Measurements from ENCODE around the gene FAM83G.
"Not testable (repeated sequence)": the region's sequence is repeated elsewhere in the genome, so short reads cannot be mapped to it uniquely, and the experiment has no call there.

FAM83G gene

DNA sequence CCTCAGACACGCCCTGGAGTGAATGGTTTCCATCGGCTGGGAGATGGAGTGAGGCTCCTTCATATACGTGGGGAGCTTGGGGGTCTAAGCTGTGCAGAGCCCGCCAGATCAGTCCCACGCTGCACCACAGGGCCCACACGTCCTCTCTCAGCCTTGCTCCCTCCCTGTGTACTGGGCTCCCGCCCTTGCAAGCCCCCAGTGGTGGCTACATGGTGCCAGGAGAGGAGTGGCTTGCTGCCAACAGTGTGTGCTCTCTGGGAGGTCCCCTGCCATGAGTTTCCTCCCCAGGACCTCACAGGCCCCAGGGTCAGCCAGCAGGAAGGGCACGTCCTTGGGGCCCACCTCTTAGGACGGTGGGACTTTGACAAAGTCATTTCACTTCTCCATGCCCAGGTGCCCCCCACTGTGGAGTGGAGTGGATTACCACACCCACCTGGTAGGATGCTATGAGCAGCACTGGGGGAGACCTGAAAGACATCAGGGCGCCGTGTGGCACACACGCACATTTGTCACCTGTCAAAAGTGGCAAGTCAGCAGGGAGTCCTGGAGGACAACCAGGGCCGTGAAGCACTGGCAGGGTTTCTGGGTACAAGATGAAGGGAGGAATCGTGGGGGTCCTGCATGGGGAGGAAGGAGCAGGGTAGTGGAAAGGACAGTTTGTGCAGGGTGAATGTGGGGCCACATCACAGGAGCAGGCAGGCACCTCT is 38.9 kb downstream of the FAM83G start:
- DNase-seq = no peak

DNA sequence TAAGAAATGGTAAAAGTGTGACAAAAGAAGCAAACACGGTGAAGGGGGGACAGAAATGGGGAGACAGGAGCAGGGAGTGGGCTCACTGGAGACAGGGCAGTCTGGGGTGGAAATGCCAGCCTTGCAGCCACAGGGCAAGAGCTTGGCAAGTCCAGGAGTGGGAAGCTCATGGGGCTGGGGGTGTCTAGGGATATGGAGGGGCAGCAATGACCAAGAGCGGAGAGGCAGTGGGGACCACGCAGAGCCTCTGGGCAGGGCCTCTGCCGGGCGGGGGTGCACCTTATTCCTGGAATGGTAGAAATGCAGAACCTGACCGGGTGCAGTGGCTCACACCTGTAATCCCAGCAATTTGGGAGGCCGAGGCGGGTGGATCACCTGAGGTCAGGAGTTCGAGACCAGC is 40.0 kb downstream of the FAM83G start:
- no peak for DNase-seq

DNA sequence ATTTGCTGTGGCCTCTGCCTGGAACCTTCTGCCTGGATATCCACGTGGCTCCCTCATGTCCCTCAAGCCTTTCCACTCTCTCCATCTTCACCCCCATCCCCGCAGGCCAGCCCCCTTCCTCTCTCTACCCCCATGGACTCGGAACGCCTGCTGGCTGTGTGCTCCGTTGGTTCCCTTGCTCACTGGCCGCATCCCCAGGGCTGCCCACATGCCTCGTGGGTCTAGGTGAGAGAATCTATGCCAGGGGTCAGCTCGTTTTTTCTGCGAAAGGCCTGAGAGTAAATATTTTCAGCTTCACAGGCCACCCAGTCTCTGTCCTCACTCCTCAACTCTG is 40.6 kb downstream of the FAM83G start:
- no peak for DNase-seq

DNA sequence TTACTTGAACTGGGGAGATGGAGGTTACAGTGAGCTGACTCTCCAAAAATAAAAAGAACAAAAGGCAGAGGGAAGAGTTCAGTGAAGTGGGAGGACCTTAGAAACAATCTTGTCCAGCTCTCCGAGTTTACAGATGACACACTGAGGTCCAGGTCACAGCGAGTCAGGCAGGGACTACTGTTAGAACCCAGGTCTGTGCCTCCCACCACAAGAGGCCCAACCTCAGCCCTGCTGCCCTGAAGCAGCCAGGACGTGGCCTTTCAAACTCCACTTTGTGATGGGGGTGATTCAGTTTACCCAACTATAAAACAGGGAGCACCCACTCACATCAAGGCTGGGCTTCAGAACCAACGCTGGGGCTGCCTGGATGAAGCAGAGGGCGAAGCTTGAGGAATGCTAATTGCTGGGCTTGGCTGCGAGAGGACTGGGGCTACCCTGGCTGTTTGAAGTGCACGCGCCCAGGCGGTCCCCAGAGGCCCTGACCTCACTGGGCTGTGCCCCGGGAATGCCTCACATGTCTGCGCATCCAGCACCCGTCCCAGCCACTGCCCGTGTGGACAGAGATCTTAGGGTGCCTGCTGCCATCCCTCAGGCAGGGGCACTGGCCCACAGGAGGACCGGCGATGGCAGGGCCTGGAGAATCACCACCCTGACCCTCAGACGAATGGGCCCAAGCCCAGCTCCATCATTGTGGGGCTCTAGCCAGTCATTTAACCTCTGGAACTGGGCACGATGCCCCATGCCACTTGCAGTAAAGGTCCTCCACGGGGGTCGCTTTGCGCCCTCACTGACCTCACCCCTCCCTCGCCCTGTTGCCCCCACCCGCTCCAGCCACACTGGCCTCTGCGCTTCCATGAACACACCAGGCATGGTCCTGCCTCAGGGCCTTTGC is 41.2 kb downstream of the FAM83G start:
- DNase-seq = no peak

DNA sequence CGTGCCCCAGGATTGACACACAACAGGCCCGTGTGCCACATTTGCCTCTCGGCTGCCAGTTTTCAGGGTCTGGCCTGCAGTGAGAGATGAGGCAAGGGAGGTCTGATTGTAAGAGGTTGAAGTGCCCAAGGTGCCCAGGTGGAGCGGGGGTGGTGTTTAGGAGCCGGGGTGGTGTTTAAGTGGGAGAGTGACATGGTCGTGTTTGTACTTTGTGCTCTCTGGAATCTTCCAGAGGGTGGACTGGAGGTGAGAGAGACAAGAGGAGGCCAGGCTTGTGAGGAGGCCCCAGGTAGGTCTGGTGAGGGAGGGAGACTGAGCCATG is 42.1 kb downstream of the FAM83G start:
- no peak for DNase-seq

DNA sequence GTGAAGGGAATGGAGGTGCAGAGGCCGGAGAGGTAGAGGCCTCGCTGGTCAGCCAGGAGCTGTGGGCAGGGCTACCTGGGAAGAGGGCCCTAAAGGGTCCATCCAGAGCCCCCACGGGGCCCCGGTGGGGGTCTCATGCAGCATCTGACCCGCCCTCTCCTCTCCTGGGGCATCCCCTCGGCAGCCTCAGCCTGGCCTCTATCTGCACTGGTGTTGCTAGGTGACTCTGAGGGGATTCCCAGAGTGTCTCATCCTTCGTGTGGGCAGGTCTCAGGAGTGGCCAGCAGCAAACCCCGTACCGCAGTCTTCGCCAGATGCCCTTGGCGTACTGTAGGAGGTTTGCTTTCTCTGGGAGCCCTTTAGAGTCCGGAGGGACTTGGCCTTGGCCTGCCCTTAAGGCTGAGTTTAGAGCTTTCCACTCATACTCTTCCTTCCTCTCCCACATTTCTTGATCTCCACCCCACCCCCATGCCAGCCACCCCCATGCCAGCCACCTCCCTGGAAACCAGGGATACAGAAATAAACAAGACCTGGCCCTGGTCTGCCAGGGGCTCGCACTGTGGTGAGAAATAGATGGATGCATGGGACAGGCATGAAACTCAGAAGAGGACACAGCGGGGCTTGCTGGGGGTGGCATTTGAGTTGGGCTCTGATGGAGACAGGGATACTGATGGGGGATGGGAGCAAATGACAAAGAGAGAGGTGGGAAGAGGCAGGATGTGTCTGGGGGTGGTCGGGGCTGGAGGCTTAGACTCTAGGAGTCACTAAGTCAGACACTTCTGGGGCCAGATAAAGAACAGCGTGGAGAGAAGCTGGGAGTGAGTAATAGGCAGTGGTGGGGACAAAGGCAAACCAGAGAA is 42.7 kb downstream of the FAM83G start:
- DNase-seq = peak in 1 of 4 experiments; percentile 20

DNA sequence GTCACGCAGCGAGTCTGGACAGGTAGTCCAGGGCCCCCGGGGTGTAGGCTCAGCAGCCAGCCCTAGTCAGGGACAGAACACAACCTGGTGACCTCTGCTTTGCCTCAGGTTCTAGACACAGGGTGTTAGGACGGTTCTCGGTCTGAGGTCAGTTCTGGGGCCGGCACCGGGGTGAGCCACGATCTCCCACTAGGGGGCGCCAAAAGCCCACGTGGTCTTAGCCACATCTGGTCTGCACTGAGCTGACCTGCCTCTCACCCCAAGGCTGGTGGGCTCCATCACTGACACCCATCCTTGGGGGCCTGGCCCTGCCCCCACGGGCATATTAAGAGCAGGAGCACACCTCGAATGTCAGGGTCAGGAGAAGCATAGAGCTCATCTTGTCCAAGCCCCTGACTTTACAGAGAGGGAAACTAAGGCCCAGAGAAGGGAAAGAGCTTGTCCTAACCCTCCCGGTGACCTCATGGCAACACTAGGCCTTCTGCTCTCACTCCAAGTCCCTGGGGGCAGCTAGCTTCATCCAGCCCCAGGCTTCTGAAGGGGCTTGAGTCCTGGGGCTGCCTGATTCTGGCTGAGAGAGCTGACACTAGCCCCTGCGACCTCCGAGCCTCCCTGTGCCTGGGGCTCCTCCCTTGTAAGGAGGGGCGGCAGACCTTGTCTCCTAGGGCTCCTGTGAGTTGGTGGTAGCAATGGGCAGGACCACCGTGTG is 43.6 kb downstream of the FAM83G start:
- DNase-seq = peak; percentile 53 to 79 (median 62)

DNA sequence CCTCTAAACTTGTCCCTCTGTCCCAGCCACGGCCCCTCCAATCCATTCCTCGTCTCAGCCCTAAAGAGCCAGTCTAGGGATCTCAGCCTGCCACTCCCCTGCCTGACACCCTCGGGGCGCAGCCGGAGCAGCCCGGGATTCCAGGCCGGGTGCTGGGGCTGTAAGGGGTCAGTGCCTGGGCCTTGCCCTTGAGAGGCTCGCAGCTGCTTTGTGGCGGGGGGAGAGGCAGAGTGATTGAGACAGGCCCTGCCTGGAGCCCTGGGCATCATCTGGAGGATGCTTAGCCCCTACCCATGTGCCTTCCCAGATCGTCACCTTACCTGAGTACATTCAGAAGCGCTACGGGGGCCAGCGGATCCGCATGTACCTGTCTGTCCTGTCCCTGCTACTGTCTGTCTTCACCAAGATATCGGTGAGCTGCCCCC is 44.3 kb downstream of the FAM83G start:
- DNase-seq = no peak

DNA sequence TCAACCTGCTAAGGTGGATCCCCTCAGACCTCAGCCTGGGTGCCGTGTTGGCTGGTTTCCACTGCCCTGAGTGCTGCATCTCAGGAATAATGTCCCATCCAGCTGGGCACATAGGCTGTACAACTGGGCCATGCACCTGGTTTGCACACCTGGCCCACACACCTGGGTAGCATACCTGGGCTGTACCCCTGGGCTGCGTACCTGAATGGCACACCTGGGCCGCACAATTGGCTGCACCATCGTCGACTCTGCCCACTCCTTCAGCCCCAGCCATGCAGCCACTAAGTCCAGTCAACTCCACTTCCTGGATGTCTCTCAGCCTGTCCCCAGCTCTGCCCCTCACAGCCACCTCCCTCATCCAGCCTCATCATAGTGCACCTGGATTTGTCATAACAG is 44.7 kb downstream of the FAM83G start:
- no peak for DNase-seq

DNA sequence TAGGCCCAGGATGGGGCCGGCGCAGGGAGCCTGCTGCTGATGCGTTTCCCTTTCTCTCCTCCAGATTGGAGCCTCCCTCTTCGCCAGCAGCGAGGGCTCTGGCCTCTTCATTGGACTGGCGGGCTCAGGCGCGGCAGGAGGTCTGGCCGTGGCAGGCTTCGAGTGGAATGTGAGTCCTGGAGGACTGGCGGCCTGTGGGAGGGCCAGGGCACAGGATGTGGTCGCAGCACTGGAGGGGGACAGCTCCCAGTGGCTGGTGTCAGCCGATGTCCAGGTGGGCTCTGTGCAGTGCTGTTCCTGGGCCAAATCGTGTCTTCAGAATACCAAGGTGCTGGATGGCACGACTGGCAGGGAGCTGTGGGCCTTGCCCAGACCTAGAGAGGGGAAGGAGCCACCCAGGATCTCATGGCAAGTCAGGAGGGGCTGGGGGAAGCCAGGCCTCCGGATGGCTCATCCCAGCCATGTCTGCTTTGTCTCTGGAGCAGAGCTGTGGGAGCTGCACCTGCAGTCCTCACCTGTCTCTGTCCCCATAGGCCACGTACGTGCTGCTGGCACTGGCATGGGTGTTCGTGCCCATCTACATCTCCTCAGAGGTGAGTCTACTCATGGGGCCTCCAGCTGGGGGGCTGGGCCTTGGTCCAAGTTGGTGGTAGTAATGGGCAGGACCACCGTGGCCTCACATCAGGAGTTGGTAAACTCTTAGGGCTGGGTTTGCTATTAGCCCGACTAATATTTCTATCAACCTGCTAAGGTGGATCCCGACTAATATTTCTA is 45.3 kb downstream of the FAM83G start:
- no peak for DNase-seq

DNA sequence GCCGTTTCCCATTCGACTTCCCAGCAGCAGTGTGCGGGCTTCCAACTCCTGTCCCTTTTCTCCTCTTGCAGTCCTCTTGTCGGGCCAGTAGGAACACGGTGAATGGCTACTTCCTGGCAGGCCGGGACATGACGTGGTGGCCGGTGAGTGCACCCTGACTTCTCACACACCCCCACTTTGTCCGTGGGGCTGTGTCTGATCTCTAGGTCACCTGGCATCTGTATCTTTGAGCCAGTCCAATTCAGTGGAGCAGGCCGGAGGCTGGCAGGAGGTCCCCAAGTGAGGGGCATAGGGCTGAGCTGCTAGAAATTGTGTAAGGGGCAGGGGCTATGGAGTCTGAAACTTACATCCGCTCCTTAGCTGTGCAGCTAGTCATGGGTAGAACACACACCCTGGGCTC is 46.0 kb downstream of the FAM83G start:
- no peak for DNase-seq

DNA sequence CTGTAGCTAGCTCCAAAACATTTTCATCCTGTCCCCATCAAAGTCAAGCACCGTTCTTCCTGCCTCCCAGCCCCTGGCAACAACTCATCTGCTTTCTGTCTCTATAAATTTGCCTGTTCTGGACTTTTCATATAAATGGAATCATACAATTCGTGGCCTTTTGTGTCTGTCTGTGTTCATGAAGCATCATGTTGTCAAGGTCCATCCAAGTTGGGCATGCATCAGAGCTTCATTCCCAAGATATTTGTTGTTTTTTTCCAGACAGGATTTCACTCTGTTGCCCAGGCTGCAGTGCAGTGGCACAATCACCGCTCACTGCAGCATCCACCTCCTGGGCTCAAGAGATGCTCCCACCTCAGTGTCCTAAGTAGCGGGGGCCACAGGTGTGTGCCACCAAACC is 46.7 kb downstream of the FAM83G start:
- DNase-seq = no peak

DNA sequence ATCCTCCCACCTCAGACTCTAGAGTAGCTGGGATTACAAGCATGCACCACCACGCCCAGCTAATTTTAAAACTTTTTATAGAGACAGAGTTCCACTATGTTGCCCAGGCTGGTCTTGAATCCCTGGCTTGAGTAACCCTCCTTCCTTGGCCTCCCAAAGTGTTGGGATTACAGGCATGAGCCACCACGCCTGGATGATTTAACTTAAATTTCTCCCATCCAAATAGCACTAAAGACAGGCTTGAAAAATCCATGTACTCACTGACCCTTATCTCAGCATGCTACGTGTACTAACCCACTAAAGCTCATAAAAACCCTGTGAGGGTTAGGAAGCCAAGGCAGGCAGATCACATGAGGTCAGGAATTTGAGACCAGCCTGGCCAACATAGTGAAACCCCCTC is 48.0 kb downstream of the FAM83G start:
- DNase-seq = no peak

DNA sequence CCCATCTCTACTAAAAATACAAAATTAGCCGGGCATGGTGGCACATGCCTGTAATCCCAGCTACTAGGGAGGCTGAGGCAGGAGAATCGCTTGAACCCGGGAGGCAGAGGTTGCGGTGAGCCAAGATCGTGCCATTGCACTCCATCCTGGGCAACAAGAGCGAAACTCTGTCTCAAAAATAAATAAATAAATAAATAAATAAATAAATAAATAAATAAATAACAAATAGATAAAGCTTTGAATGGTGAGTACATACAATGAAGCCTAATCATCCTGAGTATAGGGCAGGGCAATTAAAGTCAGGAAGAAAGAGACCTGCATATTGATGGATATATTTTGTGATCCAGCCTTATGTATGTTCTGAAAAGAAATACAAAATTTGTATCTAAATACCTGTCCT is 48.5 kb downstream of the FAM83G start:
- DNase-seq = not testable (repeated sequence)

DNA sequence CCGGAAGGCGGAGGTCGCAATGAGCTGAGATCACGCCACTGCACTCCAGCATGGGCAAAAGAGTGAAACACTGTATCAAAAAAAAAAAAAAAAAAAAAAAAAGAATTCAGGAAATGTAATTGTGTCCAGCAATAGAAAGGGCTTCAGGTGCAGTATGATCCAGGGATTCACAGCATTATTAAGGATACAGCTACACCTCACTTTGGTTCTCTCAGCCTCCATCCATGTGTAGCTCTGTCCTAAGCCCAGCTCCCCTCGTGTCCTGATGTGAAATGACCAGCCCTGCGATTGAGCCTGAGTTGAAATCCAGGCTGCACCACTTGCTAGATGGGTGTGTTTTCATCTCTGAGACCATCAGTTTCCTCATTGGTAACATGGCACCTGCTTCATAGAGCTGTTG is 49.6 kb downstream of the FAM83G start:
- DNase-seq = no peak

DNA sequence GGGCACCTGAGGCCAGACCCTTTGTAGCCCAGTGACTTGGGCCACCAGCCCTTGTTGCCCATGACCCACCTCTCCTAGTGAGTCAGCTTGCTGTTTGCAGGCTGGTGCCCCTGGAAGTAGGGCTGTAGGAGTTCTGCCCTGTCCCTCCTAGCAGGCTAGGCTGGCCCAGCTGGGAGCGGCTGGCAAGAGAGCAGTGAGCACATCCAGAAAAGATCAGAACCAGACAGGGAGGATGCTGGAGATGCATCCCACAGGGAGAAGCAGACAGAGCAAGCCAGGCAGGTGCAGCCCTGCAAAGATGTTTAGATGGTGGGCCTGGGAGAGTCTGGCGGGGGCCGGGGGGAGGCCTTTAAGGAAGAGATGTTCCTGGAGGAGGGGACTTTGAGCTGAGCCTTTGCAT is 50.2 kb downstream of the FAM83G start:
- no peak for DNase-seq

DNA sequence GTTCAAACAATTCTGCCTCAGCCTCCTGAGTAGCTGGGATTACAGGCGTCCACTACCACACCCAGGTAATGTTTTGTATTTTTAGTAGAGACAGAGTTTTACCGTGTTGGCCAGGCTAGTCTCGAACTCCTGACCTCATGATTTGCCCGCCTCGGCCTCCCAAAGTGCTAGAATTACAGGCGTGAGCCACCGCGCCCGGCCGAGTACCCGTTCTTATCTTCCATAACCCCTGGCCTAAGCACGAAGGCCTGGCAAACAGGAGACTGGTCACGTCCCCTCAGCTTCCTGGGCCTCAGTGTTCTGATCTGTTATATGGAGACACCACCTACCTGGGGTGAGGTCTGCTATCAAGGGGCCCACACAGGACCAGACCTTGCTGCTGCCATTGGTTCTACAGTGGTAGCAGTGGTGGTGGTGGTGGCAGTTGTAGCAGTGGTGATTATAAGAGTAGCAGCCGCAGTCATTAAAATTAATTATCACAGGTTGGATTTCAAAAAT is 51.3 kb downstream of the FAM83G start:
- DNase-seq = no peak

DNA sequence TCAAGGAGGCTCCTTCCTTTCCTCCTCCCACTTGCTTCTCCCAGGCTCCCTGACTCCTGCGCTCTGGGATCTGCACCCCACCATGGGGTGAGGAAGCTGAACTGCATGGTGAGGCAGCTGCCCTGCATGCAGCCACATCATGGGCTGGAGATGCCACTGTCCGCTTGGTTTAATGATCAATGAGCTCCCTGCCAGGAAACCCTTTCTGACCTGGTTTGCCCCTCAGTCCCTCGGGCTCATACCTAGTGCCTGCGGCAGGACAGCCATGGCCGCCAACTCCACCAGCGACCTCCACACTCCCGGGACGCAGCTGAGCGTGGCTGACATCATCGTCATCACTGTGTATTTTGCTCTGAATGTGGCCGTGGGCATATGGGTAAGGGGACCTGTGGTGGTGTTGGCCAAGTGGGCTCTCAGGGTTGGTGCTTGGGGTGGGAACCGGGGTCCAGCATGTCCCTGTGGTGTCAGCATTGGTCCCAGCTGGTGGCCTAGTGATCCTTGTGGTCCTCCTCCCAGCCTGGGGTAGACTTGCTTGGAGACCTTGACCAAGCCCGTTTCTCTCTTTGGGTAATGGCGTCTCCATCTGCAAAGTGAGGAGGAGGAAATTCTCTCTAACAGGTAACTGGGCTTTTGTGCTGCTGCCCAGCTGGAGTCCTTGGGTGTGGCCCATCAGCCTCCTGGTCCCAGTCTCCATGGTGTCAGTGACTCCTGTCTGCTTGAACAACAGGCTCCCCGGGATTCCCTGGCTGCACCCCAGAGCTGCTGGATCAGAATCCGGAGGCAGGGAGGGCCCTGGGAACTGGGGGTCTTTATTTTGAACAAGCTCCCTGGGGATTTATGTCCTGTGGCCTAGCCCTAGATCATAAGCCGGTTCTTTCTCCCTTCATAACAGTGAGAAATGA is 52.4 kb downstream of the FAM83G start, which contains the start of gene SLC5A10:
TSS of gene SLC5A10 (plus strand) at position 225 of the 902 bp plus-strand sequence. CDS start at position 266, 41 bp downstream.
- no peak for DNase-seq

DNA sequence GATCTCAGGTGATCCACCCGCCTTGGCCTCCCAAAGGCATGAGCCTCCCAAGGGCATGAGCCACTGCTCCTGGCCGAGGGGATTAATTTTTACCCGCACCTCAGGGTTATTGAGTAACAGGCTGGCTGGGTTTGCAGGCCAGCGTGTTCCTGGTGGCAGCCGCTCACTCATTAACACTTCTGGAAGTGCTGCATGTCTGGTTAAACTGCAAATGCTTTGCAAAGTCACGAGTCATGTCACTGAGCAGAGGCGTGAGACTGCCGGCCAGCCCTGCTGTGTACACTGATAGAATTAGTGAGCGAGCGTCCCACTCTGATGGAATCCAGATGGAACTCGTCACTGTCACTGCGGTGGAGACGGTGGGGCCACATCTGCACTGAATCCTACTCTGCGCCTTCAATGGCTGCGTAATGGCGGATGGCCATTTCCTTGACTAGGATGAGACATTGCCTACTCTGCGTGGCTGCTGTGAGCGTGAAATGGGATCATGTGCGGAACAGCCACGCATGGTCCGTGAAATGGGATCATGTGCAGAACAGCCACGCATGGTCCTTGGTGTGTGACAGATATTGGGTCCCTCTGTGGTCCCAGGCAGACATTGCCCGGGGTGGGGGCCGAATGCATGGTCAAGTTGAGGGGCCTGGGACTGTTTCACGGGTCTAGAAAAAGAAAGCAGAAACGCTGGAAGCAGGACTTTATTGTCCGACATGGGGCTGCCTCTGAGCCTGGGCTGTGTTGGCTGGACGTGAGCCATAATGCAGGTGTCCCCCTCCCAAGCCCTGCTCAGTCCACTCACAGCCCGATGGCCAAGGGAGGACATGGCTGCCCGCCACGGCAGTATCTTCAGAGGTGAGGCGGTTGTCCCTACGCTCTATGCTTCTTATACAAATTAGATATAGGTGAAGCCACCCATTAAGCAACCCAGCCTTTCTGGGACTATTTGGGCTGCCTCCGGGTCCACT is 53.3 kb downstream of the FAM83G start:
- DNase-seq = no peak

DNA sequence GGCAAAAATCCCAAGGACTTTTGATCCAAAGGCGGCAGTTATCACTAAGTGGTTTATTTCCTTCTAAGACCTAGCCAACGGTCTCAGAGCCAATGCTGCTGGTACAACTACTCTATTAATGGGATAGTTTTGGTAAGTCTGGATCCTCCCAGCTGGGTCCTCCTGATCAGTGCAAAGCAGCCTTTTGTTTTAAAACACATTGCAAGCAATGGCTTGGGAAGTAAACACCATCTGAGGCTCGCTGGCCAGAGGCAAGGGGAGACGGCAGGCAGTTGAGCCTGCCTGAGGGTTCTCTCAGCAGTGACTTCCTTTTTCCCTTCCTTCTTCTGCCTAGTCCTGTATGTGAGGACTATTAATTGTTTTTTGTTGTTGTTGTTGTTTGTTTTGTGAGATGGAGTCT is 54.2 kb downstream of the FAM83G start:
- DNase-seq = no peak
